SH-SY5Y (cell line): ENCODE measurements around the gene RAP2C.

Experiments
- GATA2 ChIP-seq: IDR thresholded peaks from 2 replicates; pipeline ENCODE4 v1.6.1; 2011; ENCODE audit warnings: mild to moderate bottlenecking, low read depth, low read length
- GATA3 ChIP-seq: IDR thresholded peaks from 2 replicates; pipeline ENCODE4 v1.6.1; 2011; ENCODE audit warnings: low read depth, mild to moderate bottlenecking, low read length, moderate library complexity

The RAP2C gene

GRCh38 chrX:132219343-132219768 is at the start of gene RAP2C:
Gene RAP2C, minus strand, starts transcription at chrX:132219447. Its CDS starts 2,179 bp downstream, at chrX:132217268.
- no peak for TF ChIP-seq GATA3
- no peak for TF ChIP-seq GATA2

DNA sequence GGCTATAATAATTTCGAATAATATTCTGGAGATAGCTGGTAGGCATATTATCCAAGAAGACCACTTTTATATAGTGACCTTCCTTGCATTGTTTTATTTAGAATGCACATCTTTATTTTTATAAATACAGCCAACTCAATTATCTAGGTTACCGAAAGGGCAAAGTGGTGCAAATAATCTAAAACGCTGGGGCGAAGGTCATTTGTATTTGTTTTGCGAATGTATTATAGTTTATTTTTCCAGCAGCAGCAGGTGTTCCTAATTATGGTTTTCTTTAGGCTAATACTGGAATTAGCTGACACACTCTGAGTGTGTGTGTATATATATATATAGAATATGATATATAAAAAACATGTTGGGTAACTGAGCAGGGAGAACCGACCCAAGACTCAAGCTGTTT is 48.1 kb upstream of the RAP2C start:
- no peak for TF ChIP-seq GATA3
- TF ChIP-seq GATA2, result no peak

- no peak for TF ChIP-seq GATA3
- no peak for TF ChIP-seq GATA2
Measured at GRCh38 chrX:132266583-132267355, 47.5 kb upstream of the RAP2C start.

DNA sequence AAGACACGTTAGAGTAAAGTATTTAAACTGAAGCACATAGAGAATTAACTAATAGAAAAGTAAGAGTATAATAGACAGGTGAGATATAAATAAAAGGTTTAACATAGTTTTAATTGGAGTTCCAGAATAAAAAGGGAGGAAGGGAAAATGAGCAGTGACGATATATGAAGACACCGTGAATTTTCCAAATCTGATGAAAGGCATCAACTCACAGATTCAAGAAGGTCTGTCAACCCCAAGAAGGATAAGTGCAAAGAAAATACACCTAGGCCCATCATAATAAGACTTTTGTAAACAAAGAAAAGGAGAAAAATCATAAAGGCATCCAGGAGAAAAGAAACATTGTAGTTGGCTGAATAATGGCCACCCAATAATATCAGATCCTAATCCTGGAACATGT is 43.9 kb upstream of the RAP2C start:
- TF ChIP-seq GATA3 (no peak), GATA2 (no peak)

GRCh38 chrX:132258509-132258908 is 39.3 kb upstream of the RAP2C start:
- TF ChIP-seq GATA2, result no peak

GRCh38 chrX:132257116-132257515 is 37.9 kb upstream of the RAP2C start:
- TF ChIP-seq GATA2 (no peak), GATA3 (no peak)

DNA sequence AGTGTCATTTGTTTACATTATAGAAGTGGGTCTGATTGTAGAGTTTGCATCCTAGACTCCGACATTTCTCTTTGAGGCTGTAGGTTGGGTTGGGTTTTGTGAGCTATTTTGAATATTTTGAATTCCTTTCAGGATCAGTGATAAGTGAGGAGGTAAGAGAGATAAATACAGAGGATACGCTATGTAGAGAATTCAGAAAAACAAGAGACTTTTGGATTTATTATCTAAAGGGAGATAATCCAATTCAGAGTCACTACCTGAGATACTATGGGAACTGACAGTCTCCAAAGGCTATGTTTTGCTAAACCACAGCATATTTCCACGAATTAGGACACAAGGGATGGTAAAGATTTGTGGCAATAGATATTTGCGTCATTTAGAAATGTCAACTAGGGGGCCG is 16.9 kb upstream of the RAP2C start:
- no peak for TF ChIP-seq GATA3
- TF ChIP-seq GATA2, result no peak

GRCh38 chrX:132235488-132235887 is 16.2 kb upstream of the RAP2C start:
- TF ChIP-seq GATA3, result no peak
- TF ChIP-seq GATA2, result no peak

DNA sequence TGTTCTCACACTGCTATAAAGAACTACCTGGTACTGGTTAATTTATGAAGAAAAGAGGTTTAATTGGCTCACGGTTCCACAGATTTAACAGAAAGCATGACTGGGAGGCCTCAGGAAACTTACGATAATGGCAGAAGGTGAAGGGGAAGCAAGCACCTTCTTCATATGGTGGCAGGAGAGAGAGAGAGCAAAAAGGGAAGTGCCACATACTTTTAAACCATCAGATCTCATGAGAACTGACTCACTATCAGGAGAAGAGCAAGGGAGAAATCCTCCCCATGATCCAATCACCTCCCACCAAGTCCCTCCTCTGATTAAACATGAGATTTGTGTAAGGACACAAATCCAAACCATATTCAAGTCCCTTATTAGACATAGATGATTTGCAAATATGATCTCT is 12.3 kb upstream of the RAP2C start:
- no peak for TF ChIP-seq GATA3
- TF ChIP-seq GATA2, result no peak

DNA sequence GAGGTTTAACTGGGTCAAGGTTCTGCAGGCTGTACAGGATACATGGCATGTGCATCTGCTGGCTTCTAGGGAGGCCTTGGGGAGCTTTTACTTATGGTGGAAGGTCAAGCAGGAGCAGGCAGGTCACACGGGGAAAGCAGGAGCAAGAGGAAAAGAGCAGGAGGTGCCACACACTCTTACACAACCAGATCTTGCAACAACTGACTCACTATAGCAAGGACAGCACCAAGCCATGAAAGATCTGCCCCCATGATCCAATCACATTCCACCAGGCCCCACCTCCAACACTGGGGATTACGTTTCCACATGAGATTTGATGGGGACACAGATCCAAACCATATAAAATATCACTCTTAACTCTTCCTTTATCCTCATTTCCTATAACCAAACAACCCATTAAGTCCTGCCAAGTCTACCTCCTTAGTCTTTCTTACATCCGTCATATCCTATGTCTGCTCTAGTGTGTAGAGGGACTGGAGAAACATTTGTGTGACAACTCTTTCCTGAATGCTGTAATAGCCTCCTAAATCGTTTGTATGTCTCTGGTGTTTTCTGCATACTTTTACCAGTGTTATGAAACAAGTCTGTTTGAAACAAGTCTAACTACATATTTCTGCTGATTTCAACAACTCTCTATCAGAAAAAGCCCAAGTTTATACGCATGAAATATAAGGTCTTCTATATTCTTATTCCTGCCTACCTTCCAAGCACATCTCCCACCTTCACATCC is 8.3 kb upstream of the RAP2C start:
- TF ChIP-seq GATA2 (no peak), GATA3 (no peak)

GRCh38 chrX:132226169-132226568 is 6.9 kb upstream of the RAP2C start:
- TF ChIP-seq GATA2 (no peak), GATA3 (no peak)

GRCh38 chrX:132218100-132218812 is 991 bp downstream of the RAP2C start:
- TF ChIP-seq GATA2 (no peak), GATA3 (no peak)

- TF ChIP-seq GATA3, result no peak
- no peak for TF ChIP-seq GATA2
Measured at GRCh38 chrX:132217203-132218073, 1.8 kb downstream of the RAP2C start.

DNA sequence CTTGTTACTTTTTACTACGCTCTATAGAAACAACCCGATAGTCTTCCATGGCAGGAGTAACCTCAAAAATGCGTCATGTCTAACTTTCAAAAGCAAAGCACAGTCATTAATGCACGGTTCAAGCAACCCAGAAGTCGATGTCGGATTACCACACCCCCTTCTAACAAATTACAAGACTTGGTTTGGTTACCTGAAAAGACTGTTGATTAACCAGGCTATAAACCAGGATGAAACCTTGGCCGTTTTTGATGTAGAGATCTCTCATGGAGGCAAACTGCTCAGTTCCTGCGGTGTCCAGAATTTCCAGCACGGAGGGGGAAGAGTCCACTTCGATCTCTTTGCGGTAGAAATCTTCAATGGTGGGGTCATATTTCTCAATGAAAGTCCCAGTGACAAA is 2.4 kb downstream of the RAP2C start:
- no peak for TF ChIP-seq GATA3
- no peak for TF ChIP-seq GATA2
